Common myeloid progenitor, CD34-positive (primary cell): Measurements from ENCODE around the gene NCOA7.
A peak's percentile ranks its signal among the peaks of the same experiment; 100 is the strongest.

ENCODE experiments used
- CTCF ChIA-PET: fragments of 350-600 bp; sonication (Branson Sonifier 250); formaldehyde crosslinking; loops from one replicate; lab custom pipeline; 2021; ENCODE audit warnings: antibody characterized with exemption; lab: Charles Lee
- POLR2A ChIA-PET: fragments of 350-600 bp; sonication (Branson Sonifier 250); formaldehyde crosslinking; loops from one replicate; lab custom pipeline; 2021; ENCODE audit warnings: antibody characterized with exemption; lab: Charles Lee
- DNase-seq, 3 donors: peaks; one replicate each; pipeline versions ENCODE4 v3.0.0 to v3.0.0-alpha.2; 2013
- H3K27ac ChIP-seq, 2 experiments: 1 replicate in 1 of 2; 2 replicates in 1 of 2; pipeline ENCODE4 v1.7.0; 2013; ENCODE audit warnings: inconsistent platforms in 2 of 2, low read length in 2 of 2, mild to moderate bottlenecking in 2 of 2, low read depth in 1 of 2, moderate library complexity in 1 of 2; ENCODE audit not compliant: severe bottlenecking in 2 of 2, insufficient read depth in 1 of 2, poor library complexity in 1 of 2
- H3K27me3 ChIP-seq, 5 experiments: replicated peaks in 2 of 5; 1 replicate in 3 of 5; 2 replicates in 2 of 5; pipeline versions ENCODE4 v1.6.1 to v1.7.0; 2013; ENCODE audit warnings: low read length in 4 of 5, mild to moderate bottlenecking in 2 of 5, moderate library complexity in 2 of 5, inconsistent platforms in 1 of 5; ENCODE audit not compliant: insufficient read depth in 5 of 5, control insufficient read depth in 4 of 5
- H3K36me3 ChIP-seq, 4 experiments: 1 replicate in 2 of 4; 2 replicates in 2 of 4; pipeline versions ENCODE4 v1.6.1 to v1.7.0; 2013; ENCODE audit warnings: low read length in 3 of 4, control low read depth in 1 of 4, mild to moderate bottlenecking in 1 of 4; ENCODE audit not compliant: control insufficient read depth in 4 of 4, insufficient read depth in 4 of 4
- H3K4me1 ChIP-seq, 4 experiments: 1 replicate in 3 of 4; 2 replicates in 1 of 4; pipeline versions ENCODE4 v1.6.1 to v1.7.1; 2013; ENCODE audit warnings: low read length in 3 of 4, mild to moderate bottlenecking in 3 of 4, control low read depth in 1 of 4, inconsistent platforms in 1 of 4, moderate library complexity in 1 of 4; ENCODE audit not compliant: control insufficient read depth in 4 of 4, insufficient read depth in 4 of 4; ENCODE audit errors: control extremely low read depth in 1 of 4
- H3K4me3 ChIP-seq, 7 experiments: 1 replicate in 4 of 7; 2 replicates in 3 of 7; pipeline versions ENCODE4 v1.5.1 to v1.7.0; 2013; ENCODE audit warnings: mild to moderate bottlenecking in 7 of 7, low read length in 6 of 7, moderate library complexity in 6 of 7, inconsistent platforms in 2 of 7, low read depth in 2 of 7, control low read depth in 1 of 7; ENCODE audit not compliant: insufficient read depth in 4 of 7, control insufficient read depth in 1 of 7; ENCODE audit errors: extremely low read depth in 1 of 7
- H3K9me3 ChIP-seq, 5 experiments: 1 replicate in 4 of 5; 2 replicates in 1 of 5; pipeline versions ENCODE4 v1.6.1 to v1.7.1; 2013; ENCODE audit warnings: low read length in 4 of 5, mild to moderate bottlenecking in 2 of 5, inconsistent platforms in 1 of 5, low read depth in 1 of 5, moderate library complexity in 1 of 5; ENCODE audit not compliant: control insufficient read depth in 4 of 5, insufficient read depth in 2 of 5; ENCODE audit errors: control extremely low read depth in 1 of 5
- WGBS: methylation state at CpG from one replicate; pipeline ENCODE4 v1.1.5; 2013; ENCODE audit not compliant: insufficient coverage; 5-methylcytosine and 5-hydroxymethylcytosine counted together

NCOA7 gene

DNA sequence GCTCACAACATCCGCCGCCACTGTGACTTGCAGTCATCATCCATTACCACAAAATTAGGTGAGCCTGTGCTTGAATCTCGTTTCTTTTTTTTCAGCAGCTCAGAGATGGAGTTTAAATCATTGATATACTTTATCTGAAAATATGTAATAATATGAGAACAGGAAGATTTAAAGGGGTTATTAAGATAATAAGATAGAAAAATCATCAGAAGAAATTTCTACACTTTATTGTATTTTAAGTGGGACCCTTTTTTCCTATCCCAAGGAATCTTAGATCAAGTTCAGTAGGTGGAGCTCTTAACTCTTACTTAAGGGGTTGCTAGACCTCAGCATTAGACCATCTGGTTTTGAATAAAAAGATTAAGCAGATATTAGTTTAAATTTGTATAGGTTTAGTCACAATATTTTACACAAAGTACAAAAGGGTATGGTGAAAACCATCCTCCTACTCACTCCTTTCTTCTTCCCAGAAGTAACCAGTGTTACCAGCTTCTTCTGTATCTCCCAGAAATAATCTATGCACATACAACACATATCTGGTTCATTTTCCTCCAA lies 9.4 kb upstream of the NCOA7 start:
- DNase-seq: peak in 1 of 3 donors; percentile 73
- Histone ChIP-seq H3K9me3 (no peaks in the 10 kb centered on the region), H3K36me3 (no peaks in the 10 kb centered on the region), H3K27me3 (no peaks in the 10 kb centered on the region), H3K27ac (peak overlapping the region; percentile 87 to 94), H3K4me3 (peak overlapping the region in 6 of 7 experiments; percentile 80 to 100 (median 98)), H3K4me1 (peaks cover 3 to 20% (median 11%) of the 10 kb centered on the region in 4 experiments)
- no CpG with 5 or more reads among the region's 3 CpGs for WGBS
- ChIA-PET POLR2A (interaction anchor here (0.6 to 1.5 kb wide), 3 partner anchors 8 to 206 kb away, joined by 3 to 5 read pairs (median 4); partner anchors contain the start of gene NCOA7), CTCF (interaction anchor here (0.6 to 13.3 kb wide), 23 partner anchors 9 to 470 kb away, joined by 3 to 204 read pairs (median 4); partner anchors contain the start of genes HINT3, NCOA7 and TRMT11)

DNA sequence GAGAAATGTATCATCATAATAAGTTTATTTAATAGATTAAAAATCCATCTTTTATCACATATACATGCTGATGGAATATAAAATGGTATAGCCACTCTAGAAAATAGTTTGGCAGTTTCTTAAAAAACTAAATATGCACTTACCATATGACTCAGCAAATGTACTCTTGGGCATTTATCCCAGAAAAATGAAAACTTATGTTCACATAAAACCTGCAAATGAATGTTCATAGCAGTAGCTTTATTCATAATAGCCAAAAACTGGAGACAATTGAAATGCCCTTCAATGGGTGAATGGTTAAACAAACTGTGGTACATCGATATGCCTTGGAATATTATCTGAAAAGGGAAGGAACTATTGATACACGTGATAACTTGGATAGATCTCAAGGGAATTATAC lies 6.4 kb upstream of the NCOA7 start:
- DNase-seq: no peak
- Histone ChIP-seq H3K36me3 (no peaks in the 10 kb centered on the region), H3K4me3 (no peak overlapping the region), H3K27me3 (no peaks in the 10 kb centered on the region), H3K9me3 (no peaks in the 10 kb centered on the region), H3K27ac (no peak overlapping the region), H3K4me1 (peaks cover 9 to 32% (median 16%) of the 10 kb centered on the region in 4 experiments)
- ChIA-PET CTCF (interaction anchor here (0.6 to 13.3 kb wide), 5 partner anchors 45 to 190 kb away, joined by 3 to 204 read pairs (median 27); partner anchors contain the start of gene HINT3), POLR2A (no interaction called here)
- WGBS: 50% methylated on average over 1 of the region's 2 CpGs

DNA sequence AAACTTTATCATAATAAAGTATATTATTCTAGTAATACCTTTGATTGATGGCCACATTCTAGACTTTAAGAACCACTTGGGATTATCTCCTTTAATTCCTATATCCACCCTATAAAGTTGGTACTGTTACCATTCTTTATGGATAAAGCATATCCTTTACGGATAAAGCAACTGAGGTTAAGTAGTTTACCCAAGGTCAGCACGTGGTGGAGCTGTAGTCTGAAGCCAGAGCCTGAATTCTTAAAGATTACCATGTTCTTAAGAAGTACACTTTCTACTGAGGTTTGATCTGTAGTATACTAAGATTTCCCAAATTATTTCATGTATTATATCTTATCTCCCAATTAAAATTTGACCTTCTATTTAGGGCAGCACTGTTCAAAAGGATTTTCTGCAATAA lies 3.0 kb upstream of the NCOA7 start:
- WGBS: no CpG with 5 or more reads among the region's 2 CpGs
- H3K27ac ChIP-seq: no peak overlapping the region
- no peaks in the 10 kb centered on the region for H3K9me3 ChIP-seq
- DNase-seq: peak in 2 of 3 donors; percentile 57 to 63
- H3K4me3 ChIP-seq: no peak overlapping the region
- H3K36me3 ChIP-seq: no peaks in the 10 kb centered on the region
- peaks cover 14 to 34% (median 25%) of the 10 kb centered on the region in 4 experiments for H3K4me1 ChIP-seq
- no peaks in the 10 kb centered on the region for H3K27me3 ChIP-seq
- CTCF ChIA-PET: interaction anchor here (0.9 to 13.3 kb wide), 12 partner anchors 13 to 474 kb away, joined by 3 to 204 read pairs (median 22); partner anchors contain the start of genes HINT3 and TRMT11
- POLR2A ChIA-PET: interaction anchor here (0.6 kb wide), 1 partner anchor 107 kb away, joined by 3 read pairs; no protein-coding TSS in a partner anchor

GRCh38 chr6:125789167-125789566 lies 1.6 kb upstream of the NCOA7 start:
- Histone ChIP-seq H3K4me3 (peak overlapping the region in 4 of 7 experiments; percentile 45 to 97 (median 91)), H3K27me3 (no peaks in the 10 kb centered on the region), H3K9me3 (no peaks in the 10 kb centered on the region), H3K4me1 (peaks cover 21 to 47% (median 36%) of the 10 kb centered on the region in 4 experiments), H3K36me3 (no peaks in the 10 kb centered on the region), H3K27ac (peak overlapping the region; percentile 30 to 88)
- no peak for DNase-seq
- ChIA-PET CTCF (interaction anchor here (0.6 to 13.3 kb wide), 19 partner anchors 8 to 868 kb away, joined by 3 to 204 read pairs (median 9); partner anchors contain the start of gene HINT3), POLR2A (interaction anchor here (1.3 kb wide), 1 partner anchor 8 kb away, joined by 4 read pairs; no protein-coding TSS in a partner anchor)
- WGBS: 0% methylated on average over 1 of the region's 1 CpG

DNA sequence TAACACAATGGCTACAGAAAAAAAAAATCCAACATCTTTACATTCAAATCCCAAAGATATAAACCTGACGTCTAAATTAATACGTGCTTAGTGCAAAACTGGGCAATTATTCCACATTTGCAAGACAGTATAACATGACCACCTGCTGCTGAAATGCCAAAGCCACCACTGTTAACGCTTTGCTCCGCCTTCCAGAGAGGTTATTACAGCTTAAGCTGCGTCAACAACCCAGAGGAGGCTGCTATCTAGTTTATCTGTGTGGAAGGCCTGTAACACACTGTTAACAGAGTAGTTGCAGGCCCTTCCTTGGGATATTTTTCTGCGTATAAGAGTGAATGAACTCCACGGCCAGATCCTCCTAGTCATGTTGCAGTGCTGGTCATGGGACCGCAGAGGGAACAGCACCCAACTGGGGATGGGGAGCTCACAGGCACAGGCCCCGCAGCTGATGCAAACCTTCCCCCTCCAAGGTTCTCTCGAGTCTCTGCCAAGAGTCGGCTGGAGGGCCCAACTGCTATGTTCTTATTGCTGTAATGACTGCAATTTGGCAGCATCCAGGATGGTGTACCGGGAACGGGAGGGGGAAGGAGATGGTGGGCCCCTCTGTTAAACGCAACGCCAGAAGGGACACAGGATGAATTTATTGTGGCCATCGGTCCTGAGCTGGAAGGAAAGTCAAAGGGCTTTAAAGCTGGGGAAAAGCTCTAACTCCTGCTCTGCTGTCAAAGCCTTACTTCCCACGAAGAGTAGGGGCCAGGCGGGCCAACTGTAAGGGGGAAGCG lies 993 bp upstream of the NCOA7 start:
- H3K9me3 ChIP-seq: no peaks in the 10 kb centered on the region
- CTCF ChIA-PET: interaction anchor here (0.6 to 13.3 kb wide), 34 partner anchors 8 to 867 kb away, joined by 3 to 204 read pairs (median 7); partner anchors contain the start of gene HINT3
- peak; percentile 62 to 86 (median 79) for DNase-seq
- H3K4me1 ChIP-seq: peaks cover 24 to 50% (median 37%) of the 10 kb centered on the region in 4 experiments
- no peaks in the 10 kb centered on the region for H3K27me3 ChIP-seq
- WGBS: 10% methylated on average over 17 of the region's 19 CpGs
- H3K36me3 ChIP-seq: no peaks in the 10 kb centered on the region
- H3K27ac ChIP-seq: peak overlapping the region; percentile 84 to 88
- POLR2A ChIA-PET: interaction anchor here (0.5 to 1.3 kb wide), 5 partner anchors 9 to 462 kb away, joined by 3 to 5 read pairs (median 3); no protein-coding TSS in a partner anchor
- peak overlapping the region; percentile 88 to 99 (median 94) for H3K4me3 ChIP-seq

DNA sequence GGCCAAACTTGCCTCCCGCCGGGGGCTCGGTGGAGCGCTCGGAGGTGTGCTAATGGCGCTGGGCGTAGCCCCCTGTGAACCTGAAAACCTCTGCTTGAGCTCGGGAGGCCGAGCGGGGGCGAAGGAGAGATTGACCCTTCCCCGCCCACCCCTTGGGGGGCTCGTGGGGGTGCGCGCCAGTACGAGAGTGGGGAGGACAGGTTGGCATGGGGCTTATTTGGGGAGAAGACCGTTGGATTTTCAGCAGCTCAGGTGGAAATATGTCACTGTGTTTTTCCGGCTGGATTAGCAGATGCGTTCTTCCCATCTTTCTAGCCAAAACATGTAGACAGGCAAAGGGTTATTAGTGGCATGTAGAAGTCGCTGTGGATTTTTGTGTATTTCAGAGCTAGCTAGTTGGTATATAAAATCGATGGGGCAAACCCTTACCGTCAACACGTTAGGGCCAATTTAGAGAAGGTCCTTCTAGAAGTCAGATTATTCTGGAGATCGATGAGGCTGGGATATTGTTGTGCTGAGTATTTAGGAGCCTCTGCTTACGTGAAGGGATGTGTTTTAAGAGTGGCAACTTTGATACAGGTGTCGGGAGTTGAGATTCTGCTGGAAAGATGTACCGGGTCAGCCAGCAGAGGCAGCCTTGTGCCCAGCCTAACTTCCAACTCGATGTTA lies 525 bp downstream of the NCOA7 start:
- 0% methylated on average over 15 of the region's 28 CpGs for WGBS

More for the DNA sequence above, 525 bp downstream of the NCOA7 start:
- Histone ChIP-seq H3K27me3 (no peaks in the 10 kb centered on the region), H3K4me1 (peaks cover 28 to 60% (median 46%) of the 10 kb centered on the region in 4 experiments), H3K4me3 (peak overlapping the region; percentile 88 to 99 (median 94)), H3K27ac (peak overlapping the region; percentile 84 to 88), H3K9me3 (no peaks in the 10 kb centered on the region), H3K36me3 (no peaks in the 10 kb centered on the region)
- DNase-seq: peak; percentile 71 to 85 (median 80)
- ChIA-PET CTCF (interaction anchor here (0.7 to 13.3 kb wide), 40 partner anchors 8 to 191 kb away, joined by 3 to 204 read pairs (median 6); partner anchors contain the start of gene HINT3), POLR2A (interaction anchor here (0.8 to 1.6 kb wide), 3 partner anchors 10 to 152 kb away, joined by 3 to 5 read pairs (median 5); no protein-coding TSS in a partner anchor)
